HG02678 (cell line): ENCODE results near the gene PSMA3.
"Not testable (repeated sequence)": the region's sequence is repeated elsewhere in the genome, so short reads cannot be mapped to it uniquely, and the experiment has no call there.

Experiments
- ATAC-seq: cut with Tn5 transposase; IDR thresholded peaks from one replicate; pipeline ENCODE4 v1.9.1; 2021; ENCODE audit warnings: mild to moderate bottlenecking, moderate library complexity; ENCODE audit not compliant: unreplicated experiment

Gene PSMA3

DNA sequence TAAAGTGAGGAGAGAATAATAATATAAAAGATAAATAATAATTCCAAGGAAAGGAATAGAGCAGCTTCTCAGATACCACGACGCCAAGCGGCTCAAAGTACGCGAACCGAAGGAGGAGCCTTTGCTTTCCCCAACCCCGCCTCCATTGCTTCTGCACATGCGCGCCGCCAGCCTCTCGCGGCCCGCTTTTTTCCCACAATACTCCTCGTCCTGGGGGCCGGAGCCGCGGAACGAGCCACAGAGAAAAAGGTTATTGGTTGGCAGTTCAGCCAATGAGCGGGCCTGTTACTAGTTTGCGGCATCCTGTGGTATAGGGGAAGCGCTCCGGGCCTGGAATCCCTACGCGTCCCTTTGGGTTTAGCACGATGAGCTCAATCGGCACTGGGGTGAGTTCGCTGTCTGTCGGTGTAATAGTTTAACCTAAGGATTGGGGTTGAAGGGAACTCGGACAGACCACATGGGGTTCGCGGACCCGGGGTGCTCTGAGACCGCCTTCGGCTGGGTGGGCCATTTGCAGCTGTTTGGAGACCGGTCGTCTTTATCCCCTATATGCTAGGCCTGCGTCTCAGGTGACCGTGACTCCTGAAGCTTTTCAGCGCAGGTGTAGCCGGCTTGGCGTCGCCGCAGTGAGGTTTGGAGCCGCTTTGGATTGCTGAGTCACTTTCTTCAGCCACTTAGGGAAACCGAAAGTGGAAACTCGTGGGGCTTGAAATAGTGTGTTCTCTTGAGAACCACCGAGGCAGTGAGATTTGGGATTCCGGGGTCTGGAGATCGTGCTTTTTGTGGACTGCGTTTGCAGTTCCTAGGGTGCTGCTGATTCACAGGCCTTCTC is at the start of gene PSMA3:
PSMA3 (plus strand) TSS at position 288 of the 832 bp plus-strand sequence; CDS start at position 366, 78 bp downstream.
- ATAC-seq = peak; percentile 93

DNA sequence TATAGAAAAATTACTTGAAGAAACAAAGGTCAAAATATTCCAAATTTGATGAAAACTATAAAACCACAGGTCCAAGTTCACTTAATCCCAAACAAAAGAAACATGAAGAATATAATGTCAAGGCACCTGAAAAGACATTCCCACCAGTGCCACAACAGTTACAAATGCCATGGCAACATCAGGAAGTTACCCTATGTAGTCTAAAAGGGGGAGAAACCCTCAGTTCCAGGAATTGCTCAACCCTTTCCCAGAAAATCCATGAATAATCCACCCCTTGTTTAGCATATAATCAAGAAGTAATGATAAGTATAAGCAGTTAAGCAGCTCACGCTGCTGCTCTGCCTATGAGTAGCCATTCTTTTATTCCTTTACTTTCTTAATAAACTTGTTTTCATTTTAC is 48.4 kb upstream of the PSMA3 start:
- no peak for ATAC-seq

GRCh38 chr14:58198086-58198485 is 46.6 kb upstream of the PSMA3 start:
- no peak for ATAC-seq

GRCh38 chr14:58199726-58200479 is 44.7 kb upstream of the PSMA3 start, which contains the start of gene ACTR10:
Gene ACTR10, plus strand, starts transcription at chr14:58200149. Its CDS starts 69 bp downstream, at chr14:58200218.
- ATAC-seq = peak; percentile 94

GRCh38 chr14:58200480-58200841 is 44.2 kb upstream of the PSMA3 start:
- peak; percentile 8 for ATAC-seq

GRCh38 chr14:58200846-58201245 is 43.8 kb upstream of the PSMA3 start:
- ATAC-seq = no peak

DNA sequence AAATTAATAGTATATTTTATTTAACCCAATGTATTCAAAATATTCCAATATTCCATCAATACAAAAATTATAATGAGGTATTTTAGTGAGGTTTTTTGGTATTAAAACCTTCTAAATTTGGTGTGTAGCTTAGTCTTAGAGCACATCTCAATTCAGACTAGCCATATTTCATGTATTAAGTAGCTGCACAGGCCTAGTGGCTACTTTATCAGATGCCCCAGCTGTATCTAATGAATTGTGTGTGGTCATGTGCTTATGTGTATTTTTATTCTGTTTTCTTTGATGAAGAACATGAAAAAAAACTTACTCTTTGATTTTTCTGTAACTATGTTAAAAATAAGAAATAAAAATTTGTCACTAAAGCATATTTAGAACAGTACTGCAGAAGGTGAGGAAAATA is 31.5 kb upstream of the PSMA3 start:
- no peak for ATAC-seq

DNA sequence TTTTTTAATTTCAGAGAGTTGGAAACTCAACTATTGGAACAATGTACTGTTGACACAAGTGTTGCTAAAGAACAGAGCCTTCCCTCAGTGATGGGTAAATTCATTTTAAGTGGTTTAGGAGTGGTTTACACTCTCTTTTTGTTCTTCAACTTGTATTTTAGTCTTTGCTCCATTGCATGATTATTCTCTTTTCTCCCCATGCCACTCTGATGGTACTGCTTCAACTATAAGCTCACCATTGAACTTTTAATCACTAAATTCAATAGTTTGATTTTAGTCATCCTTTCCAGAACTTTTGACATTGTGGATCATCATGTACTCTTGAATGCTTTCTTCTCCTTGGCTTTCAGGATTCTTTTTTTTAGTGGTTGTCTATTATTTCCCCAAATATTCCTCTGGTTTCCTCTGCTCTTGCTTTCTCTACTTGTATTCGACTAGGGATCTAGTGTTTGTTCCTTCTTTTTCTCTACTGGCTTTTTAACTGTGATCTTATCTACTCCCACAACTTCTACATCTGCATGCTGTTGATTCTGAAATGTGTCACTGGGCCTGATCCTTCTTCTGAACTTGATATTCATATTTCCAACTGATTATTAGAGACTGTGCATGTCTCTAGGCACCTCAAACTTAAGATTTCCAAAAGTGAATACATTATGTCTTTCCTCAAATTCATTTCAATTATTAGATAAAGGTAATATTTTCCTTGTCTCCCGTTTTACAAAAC is 29.3 kb upstream of the PSMA3 start:
- ATAC-seq = no peak

- ATAC-seq = no peak
Observed at GRCh38 chr14:58216544-58216943, 28.1 kb upstream of the PSMA3 start.

GRCh38 chr14:58227096-58227819 is 17.4 kb upstream of the PSMA3 start:
- no peak for ATAC-seq

DNA sequence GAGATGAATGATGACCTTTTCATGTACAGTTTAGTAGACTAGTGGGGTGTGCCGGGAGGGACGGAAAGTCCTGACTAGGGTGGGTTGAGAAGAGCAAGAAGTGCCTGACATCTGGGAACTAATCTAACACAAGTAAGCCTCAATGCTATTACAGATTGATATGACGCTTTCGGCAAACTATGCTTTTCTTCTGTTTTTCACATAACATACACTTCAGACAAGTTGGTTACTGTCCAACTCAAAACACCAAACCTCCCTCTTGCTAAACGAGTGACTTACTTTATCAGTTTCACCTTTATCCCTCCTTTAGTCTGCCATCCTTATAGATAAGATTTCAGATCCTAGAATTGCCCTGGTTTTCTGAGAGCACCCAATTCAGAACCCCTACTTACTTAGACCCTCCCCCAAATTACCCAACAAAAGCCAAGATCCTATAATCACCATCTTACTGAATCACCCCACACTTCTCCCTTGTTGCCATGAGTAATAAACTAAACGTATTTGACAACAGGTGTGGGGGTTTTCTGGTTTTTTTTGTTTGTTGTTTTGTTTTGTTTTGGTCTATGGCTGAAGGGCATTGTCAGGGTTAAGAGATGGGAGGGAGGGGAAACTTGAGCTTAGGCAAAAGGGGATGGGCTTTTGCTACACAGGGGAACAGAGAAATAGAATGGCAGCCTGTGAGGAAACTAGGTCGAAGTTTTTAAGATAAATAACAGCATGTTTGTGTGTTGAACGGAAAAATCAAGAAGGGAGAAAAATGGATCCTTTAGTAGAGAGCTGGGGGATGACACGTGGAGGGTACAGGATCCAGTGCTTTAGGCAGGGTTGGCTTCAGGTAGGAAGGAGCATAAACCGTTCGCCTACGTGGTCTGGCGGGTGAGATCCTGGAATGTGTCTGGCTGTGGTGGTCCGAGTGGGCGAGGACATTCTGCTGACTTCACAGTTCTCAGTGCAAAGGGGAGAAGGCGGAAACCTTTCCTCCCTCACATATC is 6.1 kb upstream of the PSMA3 start:
- no peak for ATAC-seq

- ATAC-seq = no peak
Observed at GRCh38 chr14:58239244-58240195, 5.1 kb upstream of the PSMA3 start.

DNA sequence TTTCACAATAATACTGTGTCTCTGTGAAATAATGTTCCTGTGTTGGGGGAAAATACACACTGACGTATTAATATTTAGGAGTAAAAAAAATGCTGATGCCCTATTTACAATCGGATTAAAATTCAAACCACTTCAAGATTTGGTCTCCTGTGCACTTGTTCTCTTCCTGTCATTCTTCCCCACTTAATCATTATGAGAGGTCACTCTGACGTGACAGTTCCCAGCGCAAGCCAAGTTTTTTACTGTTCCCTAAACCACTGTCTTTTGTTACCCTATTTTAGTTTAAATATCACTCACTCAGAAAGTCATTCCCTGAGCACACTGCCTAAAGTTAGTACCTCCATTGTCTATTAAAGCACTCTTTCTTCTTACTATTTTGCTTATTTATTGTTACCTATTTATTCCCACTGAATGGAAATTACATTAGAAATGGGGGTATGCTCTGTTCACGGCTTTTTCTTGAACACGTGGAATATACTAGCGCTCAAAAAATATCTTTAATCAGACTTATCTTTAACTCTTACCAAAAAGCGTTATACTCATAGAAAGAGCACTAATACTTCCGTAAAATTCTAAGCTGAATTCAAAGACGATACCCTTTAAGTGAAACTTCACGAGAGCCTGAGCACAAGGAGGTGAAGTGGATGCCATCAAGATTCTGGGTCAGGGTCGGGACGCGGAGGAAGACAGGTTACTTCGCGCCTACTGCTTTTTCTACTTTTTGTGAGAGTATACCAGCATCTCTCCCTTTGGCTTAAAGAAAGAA is 670 bp upstream of the PSMA3 start:
- peak; percentile 31 for ATAC-seq

GRCh38 chr14:58245562-58245961 is 919 bp downstream of the PSMA3 start:
- no peak for ATAC-seq

DNA sequence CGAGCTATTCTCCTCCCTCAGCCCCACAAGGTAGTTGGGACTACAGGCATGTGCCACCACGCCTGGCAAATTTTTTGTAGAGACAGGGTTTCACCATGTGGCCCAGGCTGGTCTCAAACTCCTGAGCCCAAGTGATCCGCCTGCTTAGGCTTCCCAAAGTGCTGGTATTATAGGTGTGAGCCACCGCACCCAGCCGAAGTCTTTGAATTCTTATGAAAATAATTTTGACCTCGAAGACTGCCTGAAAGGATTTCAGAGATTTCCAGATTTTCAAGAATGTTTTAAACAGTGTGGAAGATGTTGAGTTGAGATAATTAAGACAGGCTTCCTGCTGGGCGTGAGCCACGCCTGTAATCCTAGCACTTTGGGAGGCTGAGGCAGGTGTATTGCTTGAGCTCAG is 5.0 kb downstream of the PSMA3 start:
- ATAC-seq = no peak

- no peak for ATAC-seq
Observed at GRCh38 chr14:58258156-58258555, 13.5 kb downstream of the PSMA3 start.

- not testable (repeated sequence) for ATAC-seq
Observed at GRCh38 chr14:58262005-58262404, 17.4 kb downstream of the PSMA3 start.

- ATAC-seq = no peak
Observed at GRCh38 chr14:58265401-58265800, 20.8 kb downstream of the PSMA3 start.
